AG09309 (cell line): ENCODE measurements around the gene SPATA6L.

Experiments used
- DNase-seq: peaks from one replicate; pipeline ENCODE4 v3.0.0-alpha.2; 2010; ENCODE audit warnings: low read depth
- H3K4me3 ChIP-seq: 2 replicates; pipeline ENCODE4 v1.5.1; 2011; ENCODE audit warnings: mild to moderate bottlenecking, low read depth, low read length, moderate library complexity; ENCODE audit not compliant: control insufficient read depth
- CTCF ChIP-seq: IDR thresholded peaks from 2 replicates; pipeline ENCODE4 v1.5.1; 2011; ENCODE audit warnings: mild to moderate bottlenecking, low read depth, low read length, inconsistent platforms; ENCODE audit not compliant: insufficient read depth, control insufficient read depth; ENCODE audit errors: missing control alignments

Gene SPATA6L

GRCh38 chr9:4594545-4594944, 71.7 kb downstream of the SPATA6L start:
- no peak for DNase-seq
- H3K4me3 ChIP-seq: no peak overlapping the region
- no peak for TF ChIP-seq CTCF

- no peak for TF ChIP-seq CTCF
- no peak for DNase-seq
- H3K4me3 ChIP-seq: no peak overlapping the region
Measured at GRCh38 chr9:4592886-4593285, 73.4 kb downstream of the SPATA6L start.

- no peak for TF ChIP-seq CTCF
- H3K4me3 ChIP-seq: no peak overlapping the region
- DNase-seq: no peak
Measured at GRCh38 chr9:4592295-4592694, 74.0 kb downstream of the SPATA6L start.

- no peak overlapping the region for H3K4me3 ChIP-seq
- TF ChIP-seq CTCF: no peak
- DNase-seq: no peak
Measured at GRCh38 chr9:4591123-4591500, 75.2 kb downstream of the SPATA6L start.

- TF ChIP-seq CTCF: no peak
- no peak for DNase-seq
- H3K4me3 ChIP-seq: no peak overlapping the region
Measured at GRCh38 chr9:4590430-4591122, 75.7 kb downstream of the SPATA6L start.

GRCh38 chr9:4588721-4589120, 77.6 kb downstream of the SPATA6L start:
- no peak for DNase-seq
- TF ChIP-seq CTCF: no peak

More at GRCh38 chr9:4588721-4589120, 77.6 kb downstream of the SPATA6L start:
- H3K4me3 ChIP-seq: no peak overlapping the region
